ENCODE measurements around the gene SV2B.

The SV2B gene

DNA sequence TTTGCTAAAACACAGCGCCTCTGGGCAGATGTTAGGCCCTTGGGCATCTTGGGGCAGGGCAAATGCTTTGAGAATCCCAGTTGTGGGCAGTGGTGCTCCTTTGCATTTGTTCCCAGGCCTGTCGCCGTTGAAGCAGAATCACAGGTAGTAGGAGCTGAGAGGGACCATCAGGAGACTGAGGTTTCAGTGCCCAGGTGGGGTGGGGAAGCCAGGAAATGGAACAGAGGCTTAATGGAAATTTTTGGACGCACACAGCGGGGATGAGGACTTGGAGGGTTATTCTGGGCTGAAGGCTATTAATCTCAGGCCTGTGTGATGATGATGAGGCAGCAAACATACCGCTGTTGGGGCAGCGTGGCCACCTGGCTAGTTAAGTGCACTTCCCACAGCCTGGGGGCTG, 99.5 kb downstream of the SV2B start:
- DNase-seq = no peak

DNA sequence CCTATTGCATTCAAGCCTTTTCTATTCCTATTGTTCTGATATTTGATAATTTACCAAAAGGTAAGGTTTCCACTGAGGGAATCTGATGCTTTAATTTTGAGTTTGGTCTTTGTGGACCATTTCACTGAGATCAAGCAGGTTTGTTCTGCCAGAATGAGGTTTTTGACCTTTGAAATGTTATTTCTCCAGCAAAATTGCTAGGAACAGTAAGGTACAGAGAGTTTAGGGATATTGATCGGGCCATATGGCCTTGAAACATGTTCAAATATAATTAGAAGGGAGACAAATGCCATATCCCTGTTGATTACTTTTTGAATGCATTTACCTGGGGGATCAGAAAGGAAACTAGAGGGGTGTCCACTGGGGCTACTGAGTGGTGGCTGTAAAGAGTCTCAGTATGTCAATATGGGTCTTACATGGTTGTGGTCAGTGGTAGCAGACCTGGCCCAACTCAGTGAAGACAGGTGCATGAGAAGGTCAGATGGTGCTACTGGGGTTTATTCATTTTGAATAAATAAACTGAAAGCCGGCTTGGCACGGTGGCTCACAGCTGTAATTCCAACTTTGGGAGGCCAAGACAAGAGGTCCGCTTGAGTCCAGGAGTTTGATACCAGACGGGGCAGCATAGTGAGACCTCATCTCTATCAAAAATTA, 100.2 kb downstream of the SV2B start:
- DNase-seq = no peak

DNA sequence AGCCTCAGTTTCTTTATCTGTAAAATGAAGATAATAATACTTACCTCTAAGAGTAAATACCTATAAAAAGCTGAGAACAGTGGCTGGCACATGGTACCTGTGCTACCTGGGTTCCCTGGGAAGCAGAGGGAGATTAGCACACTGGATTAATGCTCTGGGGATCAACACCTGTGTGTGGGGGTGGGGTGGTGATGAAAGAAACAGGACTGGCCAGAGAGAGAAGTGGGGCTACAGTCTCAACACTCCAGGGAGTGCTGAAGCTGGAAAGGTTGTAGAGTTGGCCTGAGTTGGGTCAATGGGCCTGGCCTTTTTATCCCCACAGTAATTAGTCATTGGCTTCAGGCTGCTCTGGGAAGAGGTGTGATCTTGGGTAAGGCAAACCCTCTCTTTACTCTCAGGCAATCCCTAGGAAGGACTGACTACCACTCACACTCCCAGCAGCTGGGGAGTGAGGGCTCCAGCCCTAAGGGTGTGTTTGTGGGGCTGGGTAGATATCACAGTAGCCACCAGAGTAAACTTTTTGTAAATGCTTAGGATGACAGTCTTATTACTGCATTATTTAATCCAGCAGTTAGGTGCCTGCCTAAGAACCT, 102.5 kb downstream of the SV2B start:
- DNase-seq = no peak

DNA sequence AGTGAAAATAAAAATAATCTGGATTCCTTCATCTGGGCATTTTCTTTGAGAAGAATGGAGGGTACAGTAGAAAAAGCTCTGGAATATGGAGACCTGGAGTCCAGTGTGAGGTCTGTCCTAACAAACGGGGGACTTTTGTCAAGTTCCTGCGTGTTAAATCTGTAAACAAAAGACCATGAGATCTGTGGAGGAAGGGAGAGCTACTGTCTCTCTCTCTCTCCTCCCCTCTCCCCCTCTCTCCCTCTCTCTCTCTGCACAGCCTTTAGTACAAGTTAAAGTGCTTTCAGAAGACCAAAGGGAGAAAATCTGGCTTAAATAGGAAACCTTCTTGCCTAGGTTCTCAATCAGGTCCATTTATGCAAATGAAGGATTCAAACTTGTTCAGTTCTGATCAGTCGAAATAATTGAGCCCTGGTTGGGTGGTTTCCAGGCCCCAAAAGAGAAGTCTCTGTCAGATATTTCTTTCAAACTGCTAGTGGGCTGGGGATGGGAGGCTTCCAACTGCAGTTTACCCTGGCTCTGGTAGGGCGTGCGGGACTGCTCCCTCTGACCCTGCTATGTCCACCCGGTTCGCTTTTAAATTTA, 103.7 kb downstream of the SV2B start:
- DNase-seq = no peak

DNA sequence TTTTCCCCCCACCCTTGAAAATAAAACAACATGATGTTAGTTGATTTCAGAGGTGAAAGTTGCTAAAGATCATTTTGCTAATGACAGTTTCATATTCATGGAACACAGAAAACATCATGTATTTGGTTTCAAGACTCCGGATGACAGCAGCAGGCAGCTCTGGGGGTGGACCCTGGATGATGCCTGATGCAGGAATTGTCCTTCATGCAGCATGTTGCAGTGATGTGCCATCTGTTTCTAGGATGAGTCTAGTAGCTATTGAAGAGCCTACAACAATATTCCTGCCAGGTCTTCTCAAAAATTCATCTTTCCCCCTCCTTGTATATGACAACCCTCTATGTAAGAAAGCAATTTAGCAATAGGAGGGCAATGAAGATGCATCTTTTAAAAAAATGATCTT, 108.3 kb downstream of the SV2B start:
- no peak for DNase-seq

DNA sequence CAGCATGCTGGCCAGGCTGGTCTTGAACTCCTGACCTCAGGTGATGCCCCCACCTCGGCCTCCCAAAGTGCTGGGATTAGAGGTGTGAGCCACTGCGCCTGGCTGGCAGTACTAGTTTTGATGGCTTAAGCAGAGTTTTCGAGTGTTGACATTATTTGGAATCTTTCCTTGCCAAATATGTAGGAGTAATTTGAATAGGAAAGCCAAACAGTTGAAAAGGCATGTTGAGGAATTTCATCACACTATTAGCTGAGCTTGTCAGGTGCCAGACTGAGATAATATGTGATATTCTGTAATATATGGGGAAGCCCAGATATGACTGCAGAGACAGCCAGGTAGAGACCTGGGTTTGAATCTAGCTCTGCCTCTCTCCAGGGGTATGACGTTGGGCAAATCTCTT, 109.3 kb downstream of the SV2B start:
- no peak for DNase-seq

DNA sequence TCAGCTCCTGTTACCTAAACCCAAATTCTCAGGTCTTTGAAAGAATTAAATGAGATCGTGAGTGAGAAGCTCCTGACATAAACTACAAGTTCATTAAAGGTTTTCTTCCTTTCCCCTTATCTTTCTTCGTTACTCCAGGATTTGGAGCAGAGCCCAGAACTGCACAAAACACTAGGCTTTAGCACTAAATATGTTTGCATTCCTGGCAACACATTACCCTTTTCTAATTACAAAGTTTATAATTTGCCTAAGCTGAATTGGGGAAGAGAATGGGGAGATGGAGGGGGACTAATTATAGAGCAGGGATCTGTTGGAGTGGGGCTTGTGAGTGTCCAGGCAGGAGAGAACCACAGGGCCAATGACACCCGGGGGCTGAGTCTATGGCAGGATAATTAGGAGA, 109.7 kb downstream of the SV2B start:
- peak; percentile 54 for DNase-seq

DNA sequence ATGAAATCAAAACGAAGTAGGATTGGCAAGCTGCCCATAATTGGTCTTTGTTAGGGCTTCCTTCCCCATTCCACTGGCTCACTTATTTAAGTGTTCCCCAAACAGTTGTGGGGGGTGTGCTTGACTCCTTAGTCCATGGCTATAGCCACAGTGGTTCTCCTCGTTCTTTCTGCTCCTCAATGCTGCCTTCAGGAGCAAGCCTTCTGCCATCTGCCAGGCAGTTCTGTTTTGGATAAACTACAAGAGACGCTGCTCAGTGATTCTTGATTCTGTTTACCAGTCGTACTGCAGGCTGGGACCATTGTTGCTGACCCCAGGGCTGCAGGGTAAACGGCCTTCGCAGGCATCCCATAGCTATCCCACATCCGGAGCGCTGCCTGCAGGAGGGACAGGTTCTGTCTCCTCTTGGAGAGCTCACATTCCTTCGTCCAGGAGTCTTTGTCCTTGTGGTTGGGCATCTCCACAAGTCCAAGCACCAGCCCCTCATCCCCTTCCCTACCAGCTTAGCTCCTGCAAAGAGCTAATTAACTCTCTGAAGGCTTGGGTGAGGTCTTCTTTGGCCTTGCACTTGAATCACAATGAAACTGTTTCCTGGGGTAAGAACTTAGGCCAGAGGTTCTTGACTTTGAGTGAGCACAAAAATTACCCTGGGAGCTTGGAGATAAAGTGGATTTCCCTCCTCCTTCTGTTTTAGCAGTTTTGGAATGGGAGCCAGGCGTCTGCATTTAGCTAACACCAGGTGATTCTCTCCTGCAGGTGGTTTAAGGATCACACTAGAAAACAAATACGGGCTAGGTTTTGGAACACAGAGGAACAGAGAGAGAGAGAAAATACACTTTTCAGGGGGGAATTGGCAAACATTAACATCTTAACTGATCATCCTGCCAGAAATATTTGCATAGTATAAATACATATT, 114.9 kb downstream of the SV2B start:
- no peak for DNase-seq

DNA sequence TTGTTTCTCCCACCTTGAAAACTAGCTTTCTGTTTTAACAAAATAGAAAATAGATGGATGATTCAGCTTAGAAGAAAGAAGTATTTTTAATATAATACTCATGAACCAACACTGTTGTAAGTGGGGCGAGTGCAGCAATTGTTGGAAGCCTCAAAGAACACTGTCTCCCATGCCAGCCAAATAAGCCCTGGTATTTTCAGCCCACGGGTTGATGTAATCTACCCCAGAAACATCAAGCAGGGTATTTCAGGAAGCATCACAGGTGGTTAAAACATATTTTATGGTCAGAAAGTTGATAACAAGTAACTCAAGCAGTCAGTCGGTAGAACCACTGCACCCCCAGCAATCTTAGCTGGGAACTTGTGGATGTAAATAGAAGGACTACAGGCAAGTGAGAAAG, 115.9 kb downstream of the SV2B start:
- DNase-seq = no peak

DNA sequence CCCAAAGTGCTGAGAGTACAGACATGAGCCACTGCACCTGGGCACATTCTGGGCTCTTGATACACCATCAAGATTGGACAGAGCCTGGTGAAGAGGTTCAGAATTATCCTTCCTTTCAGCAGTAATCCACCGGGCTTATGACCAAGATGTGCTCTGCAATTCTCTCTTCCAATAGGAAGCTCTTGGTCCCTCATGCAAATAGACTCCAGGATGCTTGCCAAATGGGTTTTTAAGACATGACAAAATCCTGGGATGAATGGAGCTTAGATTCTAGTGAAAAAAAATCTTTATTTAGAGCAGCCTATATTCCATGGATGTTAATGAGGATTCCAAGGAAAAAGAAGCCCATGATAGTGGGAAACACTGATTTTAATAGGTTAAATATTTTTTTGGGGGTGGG, 119.1 kb downstream of the SV2B start:
- no peak for DNase-seq

DNA sequence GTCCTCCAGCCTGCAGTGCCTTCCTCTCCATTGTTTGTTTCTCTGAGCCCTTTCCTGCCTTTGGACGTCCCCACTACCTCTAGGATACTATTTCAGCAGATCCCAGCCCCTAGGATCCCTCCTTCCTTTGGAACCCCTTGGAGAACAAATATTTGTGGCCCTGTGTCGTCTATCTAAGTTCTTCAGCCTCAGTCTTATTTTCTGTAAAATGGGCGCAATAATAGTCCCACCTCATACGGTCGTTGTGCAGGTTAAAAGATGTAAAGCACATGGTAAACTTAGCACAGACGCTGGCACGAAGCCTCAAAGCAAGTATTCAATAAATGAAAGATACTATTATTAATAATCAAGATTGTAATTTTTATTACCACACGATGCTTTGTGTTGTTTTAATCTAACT, 122.0 kb downstream of the SV2B start:
- no peak for DNase-seq

DNA sequence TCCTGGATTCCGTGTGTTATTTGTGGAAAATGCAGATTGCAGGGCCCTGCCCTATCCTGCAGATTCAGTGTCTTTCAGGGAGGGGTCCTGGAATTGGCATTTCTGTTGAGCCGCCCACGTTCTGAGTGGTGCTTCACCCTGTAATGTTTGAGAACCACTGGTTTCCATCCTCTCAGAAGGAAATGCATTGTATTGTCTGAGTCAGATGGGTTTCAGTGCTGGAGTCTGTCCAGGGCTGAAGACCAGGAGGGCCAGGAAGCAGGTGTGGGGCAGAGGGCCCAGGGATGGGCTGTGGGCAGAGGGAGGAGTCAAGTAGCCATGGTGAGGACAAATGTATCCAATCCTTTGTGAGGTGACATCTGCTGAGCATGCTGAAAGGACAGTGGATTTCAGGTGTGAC, 123.8 kb downstream of the SV2B start:
- DNase-seq = peak; percentile 71

DNA sequence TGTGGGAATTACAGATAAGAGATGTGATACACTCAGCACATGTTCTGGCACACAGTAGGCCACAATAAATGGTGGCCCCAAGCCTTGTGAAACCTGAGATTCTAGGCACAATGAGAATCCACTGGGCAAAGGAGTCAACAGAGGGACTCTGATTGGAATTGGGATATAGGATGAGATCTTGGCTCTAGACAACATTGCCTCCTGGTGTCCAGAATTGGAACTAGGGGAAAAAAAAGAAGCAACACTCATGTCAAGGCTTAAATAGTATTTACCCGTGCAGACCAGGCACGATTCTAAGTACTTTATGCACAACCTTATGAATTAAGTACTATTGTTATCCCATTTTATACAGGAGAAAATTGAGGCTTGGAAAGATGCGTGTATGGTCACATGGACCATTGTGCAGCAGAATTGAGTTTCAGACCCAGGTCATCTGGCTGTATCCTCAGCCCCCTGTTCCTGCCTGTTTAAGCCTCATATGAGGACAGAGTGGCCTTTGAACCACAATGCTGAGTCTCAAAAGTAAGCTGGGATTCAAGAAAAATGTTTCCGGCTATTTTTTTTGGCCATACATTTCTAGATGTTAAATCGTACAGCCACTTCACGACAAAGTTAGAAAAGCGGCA, 124.8 kb downstream of the SV2B start:
- peak; percentile 35 for DNase-seq

DNA sequence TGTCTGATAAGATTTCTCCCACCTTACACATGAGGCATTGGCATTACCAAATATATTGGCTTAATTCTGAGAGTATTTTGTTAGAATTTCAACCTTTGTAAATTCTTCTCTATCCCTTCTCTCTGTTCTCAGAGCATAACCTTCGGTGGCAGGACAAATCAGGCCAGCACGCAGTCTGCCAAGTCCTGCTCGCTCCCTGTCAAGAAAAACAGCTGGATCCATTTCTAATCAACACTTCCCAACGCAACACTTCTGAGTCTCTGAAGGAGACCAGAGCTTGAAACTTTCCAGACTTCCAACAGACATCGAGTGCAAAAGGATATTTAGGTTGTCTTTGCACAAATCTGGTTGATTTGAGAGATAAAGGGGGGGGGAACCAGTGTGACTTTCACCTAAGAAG, 125.7 kb downstream of the SV2B start:
- no peak for DNase-seq

DNA sequence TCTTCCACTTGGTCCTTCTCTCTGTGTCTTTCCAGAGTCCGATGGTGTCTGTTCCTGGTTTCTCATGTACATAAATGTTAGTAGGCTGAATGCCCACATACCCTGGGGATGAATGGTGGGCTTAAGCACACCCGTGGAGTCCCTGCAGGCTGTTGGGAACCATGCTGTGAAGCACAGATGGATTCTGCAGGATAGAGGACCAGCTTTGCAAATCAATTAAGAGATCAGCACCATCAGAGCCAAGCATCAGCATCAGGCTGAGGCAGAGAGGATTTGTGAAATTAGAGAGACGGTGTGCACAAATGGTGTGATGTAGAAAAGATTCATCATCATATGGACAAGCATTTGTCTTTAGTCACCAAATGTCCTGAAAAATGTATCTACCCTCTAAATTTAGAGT, 127.1 kb downstream of the SV2B start:
- no peak for DNase-seq

DNA sequence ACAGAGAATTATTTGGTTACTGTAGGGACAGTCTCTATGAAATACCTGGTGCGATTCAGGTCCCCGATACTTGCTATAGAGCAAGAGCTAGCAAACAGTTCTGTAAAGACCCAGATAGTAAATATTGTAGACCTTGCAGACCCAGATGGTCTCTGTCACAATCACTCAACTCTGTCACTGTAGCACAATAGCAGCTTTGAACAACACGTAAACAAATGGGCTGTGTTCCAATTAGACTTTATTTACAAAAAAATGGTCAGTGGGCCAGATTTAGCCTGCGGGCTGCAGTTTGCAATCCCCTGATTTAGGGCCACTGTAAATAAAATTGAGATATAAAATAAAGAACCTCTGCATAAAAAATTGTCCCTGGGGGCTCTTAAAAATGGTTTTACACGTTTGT, 127.7 kb downstream of the SV2B start:
- peak; percentile 68 for DNase-seq

DNA sequence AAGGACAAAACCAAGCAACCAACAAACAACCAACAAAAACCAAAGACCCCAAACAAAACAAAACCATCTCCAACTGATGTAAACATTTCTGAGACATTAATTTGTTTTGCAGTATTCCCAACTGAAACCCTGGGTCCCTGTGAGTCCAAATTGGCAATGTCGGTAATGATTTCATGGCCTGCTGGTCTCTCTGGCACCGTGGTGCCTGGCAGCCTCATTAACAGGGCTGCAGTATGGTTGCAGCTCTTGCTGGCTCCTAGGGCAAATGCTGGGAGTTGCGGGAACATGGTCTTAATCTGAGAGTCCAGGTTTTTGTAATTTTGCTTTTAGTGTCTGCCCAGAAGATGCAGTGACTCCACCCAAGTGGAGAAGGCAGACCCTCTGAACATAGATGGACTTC, 128.3 kb downstream of the SV2B start:
- DNase-seq = peak; percentile 70

DNA sequence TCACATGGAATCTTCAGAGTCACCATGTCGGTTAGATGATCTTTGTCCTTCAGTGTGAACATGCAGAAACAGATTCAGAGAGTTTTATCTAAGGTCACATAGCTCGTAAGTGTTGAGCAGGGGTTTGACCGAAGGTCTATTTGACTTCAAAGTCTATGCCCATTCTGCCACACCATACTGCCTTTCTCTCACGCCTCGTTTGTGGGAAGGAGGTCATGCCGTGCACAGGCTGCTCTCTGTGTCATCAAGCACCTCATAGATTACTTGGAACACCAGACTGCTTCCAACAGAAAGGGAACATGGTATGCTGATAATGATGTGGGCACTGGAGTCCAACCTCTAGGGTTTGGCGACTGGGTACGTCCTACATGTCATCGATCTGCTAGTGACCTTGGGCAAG, 128.8 kb downstream of the SV2B start:
- DNase-seq = no peak

DNA sequence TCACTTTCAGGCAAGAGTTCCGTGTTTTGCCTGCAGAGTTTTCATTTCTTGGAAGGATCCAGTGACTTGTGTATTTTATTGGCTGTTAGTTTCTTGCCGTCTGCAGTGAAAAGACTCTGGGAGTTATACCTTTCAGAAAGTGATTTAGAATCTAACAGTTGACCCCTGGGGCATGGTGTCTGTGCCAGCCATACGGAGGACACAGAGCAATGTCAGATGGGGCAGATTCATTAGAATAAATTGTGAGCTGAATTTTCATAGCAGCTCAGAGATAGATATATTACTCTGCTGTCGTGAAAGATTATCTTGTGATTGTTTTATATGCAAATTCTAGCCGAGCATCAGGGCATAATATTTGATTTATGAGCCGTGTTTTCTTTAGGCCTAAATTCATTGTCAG, 131.6 kb downstream of the SV2B start:
- no peak for DNase-seq

DNA sequence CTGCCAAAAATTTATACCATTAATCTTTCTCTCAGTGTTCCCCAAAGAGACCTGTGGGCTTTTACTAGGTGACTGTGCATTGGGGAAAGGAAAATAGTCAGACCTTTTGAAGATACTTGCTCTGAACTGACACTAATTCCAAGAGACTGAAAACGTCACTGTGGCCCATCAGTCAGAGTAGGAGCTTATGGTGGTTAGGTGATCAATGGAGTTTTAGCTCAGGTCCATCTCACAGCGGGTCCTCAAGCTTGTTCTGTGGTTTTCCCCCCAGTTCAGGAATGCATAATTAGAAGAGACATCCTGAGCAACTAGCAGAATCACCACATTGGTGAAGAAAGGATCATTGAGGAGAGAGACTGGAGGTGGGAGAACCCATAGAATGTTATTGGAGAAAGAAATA, 134.7 kb downstream of the SV2B start:
- no peak for DNase-seq

DNA sequence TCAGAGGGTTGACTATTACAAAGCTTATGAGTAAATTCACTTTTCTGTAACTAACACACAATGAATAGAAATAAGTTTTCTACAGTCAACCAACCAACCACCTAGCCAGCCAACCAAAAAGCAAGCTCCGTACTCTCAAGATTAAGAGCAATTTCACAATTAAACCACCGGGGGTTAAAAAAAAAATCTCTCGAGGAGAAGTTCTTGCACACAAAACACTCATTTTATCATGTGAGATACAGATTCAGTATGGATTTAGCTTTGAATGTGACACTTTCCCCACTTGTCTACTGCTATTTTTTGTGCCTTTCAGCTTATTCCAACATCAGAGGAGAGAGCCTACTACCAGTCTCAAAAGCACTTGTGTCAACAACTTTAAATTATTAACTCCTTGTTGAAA, 135.3 kb downstream of the SV2B start:
- DNase-seq = no peak

DNA sequence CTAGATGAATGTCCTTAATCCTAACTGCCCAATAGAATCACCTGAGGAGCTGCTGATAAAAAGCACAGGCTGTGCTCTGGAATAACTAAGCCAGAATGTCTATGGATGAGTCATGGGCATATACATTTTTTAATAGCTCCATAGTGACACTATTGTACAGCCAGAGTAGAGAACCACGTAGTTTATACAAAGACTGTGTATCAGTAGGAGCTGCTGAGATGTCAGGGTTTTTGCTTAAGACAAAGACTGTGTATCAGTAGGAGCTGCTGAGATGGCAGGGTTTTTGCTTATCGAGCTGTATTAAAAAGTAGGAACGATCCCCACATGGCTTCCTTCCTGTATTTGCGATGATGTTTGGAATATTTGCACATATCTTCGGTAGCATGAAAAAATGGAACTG, 137.4 kb downstream of the SV2B start:
- no peak for DNase-seq

DNA sequence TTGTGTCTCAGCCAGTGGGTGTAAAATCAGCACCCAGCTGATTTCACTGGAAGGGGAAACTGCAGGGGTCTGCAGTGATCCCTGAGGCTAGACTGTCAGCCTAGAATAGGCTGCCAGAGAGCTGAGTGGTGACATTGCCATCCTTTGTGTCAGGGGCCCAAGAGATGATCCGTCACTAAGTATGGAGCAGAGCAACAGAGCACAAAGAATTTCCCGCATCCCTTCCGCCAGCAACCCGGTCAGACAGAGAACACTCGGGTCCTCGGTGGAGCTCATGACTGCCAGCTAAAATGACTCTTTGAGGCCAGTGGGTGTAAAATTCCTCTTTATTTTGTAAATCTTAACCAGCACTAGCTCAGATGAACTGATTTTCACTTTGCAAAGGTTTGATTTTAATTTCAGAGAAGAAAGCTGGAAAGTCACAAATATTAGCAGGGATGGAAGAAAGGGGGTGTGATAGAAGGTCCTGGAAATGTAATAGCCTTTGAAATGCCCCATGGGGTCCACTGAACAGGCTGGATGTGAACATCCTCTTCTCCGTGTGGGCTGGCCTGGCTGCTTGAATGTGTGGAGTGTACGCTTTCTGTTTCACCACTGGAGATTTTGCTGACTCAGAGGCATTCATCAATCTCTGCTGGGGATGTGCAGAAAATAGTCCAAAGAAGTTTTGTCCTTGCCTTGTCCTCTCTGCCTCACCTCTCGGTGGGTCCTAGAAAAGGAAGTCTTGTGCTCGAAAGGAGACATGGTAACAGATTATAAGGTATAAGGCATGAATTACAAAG, 138.8 kb downstream of the SV2B start:
- no peak for DNase-seq

All from NCI-H2081 treated with DMSO at 0.1 percent for 48 hours (cell line).